Astrocyte of the cerebellum (primary cell): ENCODE measurements around the gene PWWP2B.
"Not testable (repeated sequence)": the region's sequence is repeated elsewhere in the genome, so short reads cannot be mapped to it uniquely, and the experiment has no call there.

Experiments used
- DNase-seq: peaks from one replicate; pipeline ENCODE4 v3.0.0-alpha.2; 2011; ENCODE audit warnings: low read depth
- H3K4me3 ChIP-seq: 2 replicates; pipeline ENCODE4 v1.5.1; 2011; ENCODE audit warnings: mild to moderate bottlenecking, low read depth, low read length, moderate library complexity
- CTCF ChIP-seq: IDR thresholded peaks from 2 replicates; pipeline ENCODE4 v1.5.1; 2012; ENCODE audit warnings: low read length, low read depth, moderate library complexity, mild to moderate bottlenecking; ENCODE audit errors: missing control alignments
- in situ Hi-C: cut with HindIII; loops from 2 replicates; pipeline ENCODE4 v1.10.0; 2017; ENCODE audit warnings: low sequenced_read_pairs

Gene PWWP2B

GRCh38 chr10:132434405-132435005 lies 37.5 kb downstream of the PWWP2B start:
- DNase-seq = no peak
- TF ChIP-seq CTCF = no peak
- in situ Hi-C loops = no loop called here
- H3K4me3 ChIP-seq = no peak overlapping the region

GRCh38 chr10:132435320-132435719 lies 38.3 kb downstream of the PWWP2B start:
- H3K4me3 ChIP-seq, DNase-seq, in situ Hi-C loops: not testable (repeated sequence)

- in situ Hi-C loops, H3K4me3 ChIP-seq, DNase-seq: not testable (repeated sequence)
These were observed 39.1 kb downstream of the PWWP2B start for GRCh38 chr10:132436096-132436495.

- in situ Hi-C loops = no loop called here
- TF ChIP-seq CTCF = no peak
- no peak for DNase-seq
- no peak overlapping the region for H3K4me3 ChIP-seq
These were observed 39.9 kb downstream of the PWWP2B start for GRCh38 chr10:132436861-132437410.

GRCh38 chr10:132437541-132437950 lies 40.5 kb downstream of the PWWP2B start:
- TF ChIP-seq CTCF = no peak

GRCh38 chr10:132438091-132439024 lies 41.4 kb downstream of the PWWP2B start:
- in situ Hi-C loops = no loop called here
- DNase-seq = no peak
- no peak overlapping the region for H3K4me3 ChIP-seq
- TF ChIP-seq CTCF = no peak

More at GRCh38 chr10:132437541-132437950, 40.5 kb downstream of the PWWP2B start:
- no peak for DNase-seq
- in situ Hi-C loops = no loop called here
- H3K4me3 ChIP-seq = no peak overlapping the region

GRCh38 chr10:132439025-132439388 lies 42.0 kb downstream of the PWWP2B start:
- in situ Hi-C loops = no loop called here
- TF ChIP-seq CTCF = no peak

More at GRCh38 chr10:132439025-132439388, 42.0 kb downstream of the PWWP2B start:
- no peak for DNase-seq
- H3K4me3 ChIP-seq = no peak overlapping the region
